WERI-Rb-1 (cell line): ENCODE measurements around the gene ZYX.

Source experiments
- DNase-seq: peaks from one replicate; pipeline ENCODE4 v3.0.0-alpha.2; 2020
- H3K27ac ChIP-seq: fragments of 250-450 bp; sonication (Bioruptor Pico); 2 replicates; pipeline ENCODE4 v1.5.1; 2020; ENCODE audit warnings: mild to moderate bottlenecking, moderate library complexity
- H3K27me3 ChIP-seq: fragments of 250-450 bp; sonication (Bioruptor Pico); 2 replicates; pipeline ENCODE4 v1.5.1; 2021; ENCODE audit warnings: mild to moderate bottlenecking, low read depth, moderate library complexity; ENCODE audit not compliant: insufficient read depth, severe bottlenecking
- H3K36me3 ChIP-seq: fragments of 250-450 bp; sonication (Bioruptor Pico); 2 replicates; pipeline ENCODE4 v1.5.1; 2020; ENCODE audit warnings: mild to moderate bottlenecking, moderate library complexity
- H3K4me3 ChIP-seq: 2 replicates; pipeline ENCODE4 v1.5.1; 2011; ENCODE audit warnings: low read depth, mild to moderate bottlenecking, control low read depth, low read length
- H3K9me3 ChIP-seq: fragments of 250-450 bp; sonication (Bioruptor Pico); 2 replicates; pipeline ENCODE4 v1.5.1; 2021; ENCODE audit warnings: mild to moderate bottlenecking, moderate library complexity; ENCODE audit not compliant: severe bottlenecking
- CTCF ChIP-seq: IDR thresholded peaks from 2 replicates; pipeline ENCODE4 v1.5.1; 2011; ENCODE audit warnings: low read depth, mild to moderate bottlenecking, control low read depth, inconsistent platforms, low read length

ZYX gene

GRCh38 chr7:143434660-143435059, 53.5 kb downstream of the ZYX start:
- Histone ChIP-seq H3K36me3 (no peaks in the 10 kb centered on the region), H3K27ac (no peak overlapping the region), H3K27me3 (no peaks in the 10 kb centered on the region), H3K9me3 (no peaks in the 10 kb centered on the region), H3K4me3 (no peak overlapping the region)
- no peak for DNase-seq
- no peak for TF ChIP-seq CTCF

GRCh38 chr7:143435266-143435665, 54.1 kb downstream of the ZYX start:
- no peaks in the 10 kb centered on the region for H3K36me3 ChIP-seq
- no peaks in the 10 kb centered on the region for H3K9me3 ChIP-seq
- no peak overlapping the region for H3K27ac ChIP-seq
- H3K4me3 ChIP-seq, result no peak overlapping the region
- no peak for TF ChIP-seq CTCF
- H3K27me3 ChIP-seq, result no peaks in the 10 kb centered on the region
- DNase-seq, result no peak

- no peaks in the 10 kb centered on the region for H3K27me3 ChIP-seq
- DNase-seq, result no peak
- no peaks in the 10 kb centered on the region for H3K9me3 ChIP-seq
- no peak overlapping the region for H3K4me3 ChIP-seq
- H3K27ac ChIP-seq, result no peak overlapping the region
- no peak for TF ChIP-seq CTCF
- no peaks in the 10 kb centered on the region for H3K36me3 ChIP-seq
Observed at GRCh38 chr7:143436325-143436946, 55.3 kb downstream of the ZYX start.

GRCh38 chr7:143437578-143437977, 56.4 kb downstream of the ZYX start:
- H3K9me3 ChIP-seq, result no peaks in the 10 kb centered on the region
- no peaks in the 10 kb centered on the region for H3K27me3 ChIP-seq
- no peak for DNase-seq
- no peak overlapping the region for H3K4me3 ChIP-seq
- no peaks in the 10 kb centered on the region for H3K36me3 ChIP-seq
- no peak for TF ChIP-seq CTCF
- H3K27ac ChIP-seq, result no peak overlapping the region

- no peak for TF ChIP-seq CTCF
- no peak for DNase-seq
- no peaks in the 10 kb centered on the region for H3K9me3 ChIP-seq
- no peaks in the 10 kb centered on the region for H3K27me3 ChIP-seq
- no peak overlapping the region for H3K27ac ChIP-seq
- H3K4me3 ChIP-seq, result no peak overlapping the region
- H3K36me3 ChIP-seq, result no peaks in the 10 kb centered on the region
Observed at GRCh38 chr7:143439866-143440265, 58.7 kb downstream of the ZYX start.
